Limb (tissue), 2 donors: Measurements from ENCODE around the gene OSCAR.

Experiments
- DNase-seq, 2 donors: peaks; one replicate each; pipeline ENCODE4 v3.0.0-alpha.2; 2016; ENCODE audit errors: extremely low spot score in 2 of 2

The OSCAR gene

DNA sequence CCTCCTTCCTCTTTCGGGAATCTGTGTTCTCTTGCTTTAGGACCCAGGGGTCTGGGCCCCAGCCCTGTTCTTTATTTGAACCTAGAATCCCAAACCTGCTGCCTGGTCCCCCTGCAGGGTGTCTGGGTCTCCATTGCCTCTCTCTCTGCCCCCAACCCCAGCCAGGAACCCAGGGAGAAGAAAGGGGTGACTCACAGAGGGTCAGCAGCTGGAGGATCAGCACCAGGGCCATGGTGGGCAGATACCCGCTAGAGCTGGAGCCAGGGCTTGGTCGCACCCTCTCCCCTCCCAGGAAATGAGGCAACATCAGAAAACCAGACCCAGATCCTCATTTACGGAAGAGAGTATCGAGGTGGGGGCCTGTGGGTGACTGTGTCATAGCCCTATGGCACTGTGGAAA, at the start of gene OSCAR:
TSS of gene OSCAR (minus strand) at position 243 of the 400 bp plus-strand sequence. CDS start at position 232, 11 bp downstream.
- DNase-seq = no peak

- no peak for DNase-seq
Measured at GRCh38 chr19:54149021-54149812, 48.6 kb upstream of the OSCAR start.

- DNase-seq = no peak
Measured at GRCh38 chr19:54148158-54148557, 47.6 kb upstream of the OSCAR start.

- no peak for DNase-seq
Measured at GRCh38 chr19:54147676-54148075, 47.1 kb upstream of the OSCAR start.

- no peak for DNase-seq
Measured at GRCh38 chr19:54145541-54146158, 45.0 kb upstream of the OSCAR start.

GRCh38 chr19:54142166-54142780, 41.7 kb upstream of the OSCAR start:
- no peak for DNase-seq

GRCh38 chr19:54141356-54141755, 40.8 kb upstream of the OSCAR start:
- no peak for DNase-seq

GRCh38 chr19:54138489-54139256, 38.1 kb upstream of the OSCAR start:
- no peak for DNase-seq

- peak in 1 of 2 donors; percentile 61 for DNase-seq
Measured at GRCh38 chr19:54137699-54138488, 37.3 kb upstream of the OSCAR start, which contains the start of gene CNOT3. CNOT3 (plus strand) TSS chr19:54137762; CDS start chr19:54142979, 5,217 bp downstream.

DNA sequence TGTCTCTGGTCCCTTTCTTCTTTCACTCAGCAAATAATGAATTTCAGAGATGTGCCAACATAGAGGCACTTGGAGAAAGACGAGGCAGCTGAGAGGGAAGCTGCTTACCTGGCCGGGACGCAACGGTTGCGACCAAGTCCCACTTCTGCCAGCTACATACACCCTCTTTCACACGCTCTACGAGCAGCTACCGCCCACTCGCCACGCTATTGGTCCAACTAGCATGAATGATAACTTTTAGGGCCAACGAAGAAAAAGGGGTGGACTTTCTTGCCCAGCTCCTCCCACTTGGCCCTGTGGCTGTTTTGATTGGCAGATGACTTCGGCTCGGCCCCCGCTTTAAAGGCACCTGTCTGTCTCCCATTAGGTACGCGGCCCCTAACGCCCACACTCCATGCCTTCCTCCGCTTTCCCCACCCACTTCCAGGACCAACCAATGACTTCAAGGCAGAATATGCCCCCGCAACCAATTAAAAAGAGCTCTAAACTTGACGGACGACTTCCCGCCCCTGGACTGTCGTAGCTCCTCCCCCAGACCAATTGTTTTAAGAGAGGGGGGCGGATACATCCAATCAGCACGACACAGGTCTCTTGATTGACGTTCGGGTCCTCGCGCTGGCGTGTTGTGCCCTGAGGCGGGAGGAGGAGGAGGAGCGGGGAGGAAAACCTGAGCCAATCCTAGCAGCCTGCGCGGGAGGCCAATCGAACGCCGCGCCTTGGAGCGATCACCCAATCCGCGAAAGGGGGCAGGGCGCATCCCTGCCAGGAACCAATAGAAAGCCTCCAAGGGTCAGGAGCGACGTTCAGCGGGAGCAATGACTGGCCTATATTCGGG, 36.5 kb upstream of the OSCAR start:
- peak; percentile 99 to 100 for DNase-seq

DNA sequence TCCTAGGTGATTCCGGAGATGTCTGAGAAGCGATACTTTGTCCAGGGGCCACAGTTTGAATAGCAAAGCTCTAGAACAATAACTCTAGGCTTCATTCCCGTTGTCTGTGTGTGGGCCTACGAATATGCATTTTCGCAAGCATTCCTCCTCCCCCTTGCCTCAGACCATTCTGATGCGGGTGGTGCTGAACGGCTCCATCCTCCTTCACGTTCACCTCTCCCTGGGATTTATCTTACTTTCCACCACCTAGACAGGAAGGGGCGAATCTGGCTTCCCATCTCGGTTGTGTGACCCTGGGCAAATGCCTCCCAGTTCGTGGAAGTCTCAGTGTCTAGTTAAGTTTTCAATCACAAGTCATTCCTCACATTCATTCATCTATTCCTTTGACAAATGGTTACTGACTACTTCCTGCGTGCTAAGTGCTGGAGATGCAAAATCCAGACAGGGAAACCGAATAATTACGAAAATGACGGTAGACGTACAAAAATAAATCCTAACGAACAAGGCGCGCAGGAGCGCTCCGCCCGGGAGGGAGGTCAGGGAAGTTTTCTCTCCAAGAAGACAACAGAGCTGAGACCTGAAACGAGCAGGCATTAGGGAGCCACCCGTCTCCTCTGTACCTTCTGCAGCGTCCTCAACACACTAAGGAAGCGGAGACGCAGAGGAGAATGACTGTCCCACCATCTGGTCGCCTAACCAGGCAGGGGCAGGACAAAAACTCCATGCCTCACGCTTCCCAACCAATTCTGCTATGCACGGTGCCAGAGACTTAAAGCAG, 35.7 kb upstream of the OSCAR start:
- no peak for DNase-seq

GRCh38 chr19:54133957-54134590, 33.5 kb upstream of the OSCAR start:
- no peak for DNase-seq

DNA sequence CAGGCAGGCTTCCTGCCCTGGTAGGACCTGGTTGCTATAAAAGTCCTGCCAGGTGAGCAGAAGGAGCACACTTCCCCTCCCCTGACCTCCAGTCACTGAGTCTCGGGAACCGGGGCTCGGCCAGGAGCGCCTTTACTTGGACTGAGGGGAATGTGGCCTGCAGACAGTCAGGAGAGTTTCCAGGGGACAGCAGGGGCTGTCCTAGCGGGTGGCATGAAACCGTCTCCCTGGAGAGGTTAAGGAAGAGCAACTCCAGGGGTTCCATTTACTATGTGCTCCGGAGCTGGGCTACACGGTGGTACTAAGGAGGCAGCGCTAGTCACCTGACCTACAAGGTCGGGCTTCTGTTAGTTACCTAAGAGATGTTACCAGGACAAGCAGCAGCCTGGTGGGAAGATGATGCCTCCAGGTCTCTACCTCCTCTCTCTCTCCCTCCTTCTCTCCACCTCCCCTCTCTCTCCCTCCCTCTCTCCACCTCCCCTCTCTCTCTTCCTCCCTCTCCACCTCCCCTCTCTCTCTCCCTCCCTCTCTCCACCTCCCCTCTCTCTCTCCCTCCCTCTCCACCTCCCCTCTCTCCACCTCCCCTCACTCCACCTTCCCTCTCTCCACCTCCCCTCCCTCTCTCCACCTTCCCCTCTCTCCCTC, 32.8 kb upstream of the OSCAR start:
- DNase-seq = peak; percentile 33 to 71

DNA sequence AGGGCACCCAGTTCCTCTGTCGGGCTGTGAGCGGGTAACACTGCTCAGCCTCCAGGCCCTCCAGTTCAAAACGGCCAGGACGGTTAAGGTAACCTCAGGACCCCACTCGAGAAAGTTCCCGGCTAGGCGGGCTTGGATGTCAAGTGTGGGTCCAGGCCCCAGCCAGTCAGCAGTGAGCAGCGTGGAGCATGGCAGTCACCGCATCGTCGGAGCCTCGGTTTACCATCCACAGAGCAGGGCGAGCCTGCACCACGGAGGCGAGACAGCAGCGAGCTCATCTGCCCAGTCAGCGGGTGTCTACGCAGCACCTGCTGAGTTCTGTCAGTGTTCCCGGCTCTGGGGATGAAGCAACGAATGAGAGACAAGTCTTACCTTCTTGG, 29.0 kb upstream of the OSCAR start:
- DNase-seq = no peak

DNA sequence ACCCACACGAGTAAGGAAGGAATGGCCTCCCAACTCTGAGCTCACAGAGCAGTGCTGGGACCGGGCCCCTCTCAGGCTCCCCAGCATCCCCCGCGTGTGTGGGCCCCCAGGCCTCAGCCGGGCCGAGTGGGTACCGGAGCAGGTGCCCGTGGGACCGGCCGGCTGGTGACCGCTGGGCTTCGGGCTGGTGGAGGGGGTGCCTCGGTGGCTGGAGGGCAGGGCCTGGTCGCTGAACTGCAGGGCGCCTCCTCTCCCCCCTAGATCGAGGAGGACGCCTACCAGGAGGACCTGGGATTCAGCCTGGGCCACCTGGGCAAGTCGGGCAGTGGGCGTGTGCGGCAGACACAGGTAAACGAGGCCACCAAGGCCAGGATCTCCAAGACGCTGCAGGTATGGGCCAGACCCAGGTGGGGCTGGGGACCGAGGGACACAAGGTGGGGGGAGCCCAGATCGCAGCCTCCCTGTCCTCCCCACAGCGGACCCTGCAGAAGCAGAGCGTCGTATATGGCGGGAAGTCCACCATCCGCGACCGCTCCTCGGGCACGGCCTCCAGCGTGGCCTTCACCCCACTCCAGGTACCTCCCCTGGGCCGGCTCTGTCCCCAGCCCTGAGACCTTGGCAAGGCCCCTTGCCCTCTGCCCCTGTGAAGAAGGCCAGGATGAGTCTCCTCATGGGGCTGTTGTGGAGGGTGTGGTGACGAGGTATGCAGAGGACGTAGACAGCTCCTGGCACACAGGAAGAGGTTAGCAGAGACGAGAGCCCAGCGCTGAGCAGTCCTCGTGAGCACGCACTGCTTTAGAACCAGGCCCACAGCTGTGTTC, 28.4 kb upstream of the OSCAR start:
- no peak for DNase-seq

DNA sequence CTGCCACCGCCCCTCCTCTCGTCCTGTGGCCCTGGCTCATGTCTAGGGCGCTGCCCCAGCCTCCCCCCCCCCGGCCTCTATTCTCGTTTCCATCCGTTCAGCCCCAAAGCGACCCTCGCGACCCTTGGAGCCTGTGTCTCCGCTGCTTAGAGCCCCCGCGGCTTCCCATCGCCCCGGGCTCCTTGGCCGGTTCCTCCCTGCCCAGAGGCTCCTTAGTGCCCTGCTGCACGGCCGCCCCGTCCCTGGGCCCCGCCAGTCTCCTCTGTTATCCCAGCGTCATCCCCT, 27.8 kb upstream of the OSCAR start:
- no peak for DNase-seq

DNA sequence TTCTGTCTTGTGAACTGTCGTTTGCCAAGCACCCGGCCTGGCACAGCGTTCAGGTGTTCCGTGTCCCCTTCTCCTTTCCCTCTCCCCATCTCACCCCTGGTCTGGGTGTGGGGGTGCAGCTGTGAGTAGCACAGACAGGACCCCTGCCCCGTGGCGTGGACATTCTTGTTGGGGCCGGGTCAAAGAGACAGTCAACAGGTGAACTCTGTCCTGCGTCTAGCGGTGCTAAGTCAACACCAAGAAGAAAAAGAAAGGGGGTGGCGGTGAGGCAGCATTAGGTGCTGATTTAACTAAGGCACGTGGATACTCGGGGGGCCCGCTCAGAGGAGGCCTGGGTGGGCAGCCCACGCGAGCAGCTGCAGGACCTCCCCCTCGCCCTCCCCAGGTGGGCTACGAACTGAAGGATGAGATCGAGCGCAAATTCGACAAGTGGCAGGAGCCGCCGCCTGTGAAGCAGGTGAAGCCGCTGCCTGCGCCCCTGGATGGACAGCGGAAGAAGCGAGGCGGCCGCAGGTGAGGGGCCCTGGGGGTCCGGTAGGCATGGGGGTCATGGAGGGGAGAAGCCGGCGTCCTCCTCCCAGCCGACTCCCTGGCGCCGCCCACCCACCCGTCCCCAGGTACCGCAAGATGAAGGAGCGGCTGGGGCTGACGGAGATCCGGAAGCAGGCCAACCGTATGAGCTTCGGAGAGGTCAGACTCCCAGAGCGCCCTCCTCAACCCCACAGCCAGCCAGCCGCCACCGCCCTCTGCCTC, 27.3 kb upstream of the OSCAR start:
- DNase-seq = no peak
